NCI-H524 treated with DMSO at 0.1 percent for 48 hours (cell line): ENCODE data around the gene SPATA13.
"Not testable (repeated sequence)": the region's sequence is repeated elsewhere in the genome, so short reads cannot be mapped to it uniquely, and the experiment has no call there.

ENCODE experiments used
- DNase-seq: peaks from one replicate; lab custom pipeline; 2025; lab: John Stamatoyannopoulos, UW

SPATA13 gene

DNA sequence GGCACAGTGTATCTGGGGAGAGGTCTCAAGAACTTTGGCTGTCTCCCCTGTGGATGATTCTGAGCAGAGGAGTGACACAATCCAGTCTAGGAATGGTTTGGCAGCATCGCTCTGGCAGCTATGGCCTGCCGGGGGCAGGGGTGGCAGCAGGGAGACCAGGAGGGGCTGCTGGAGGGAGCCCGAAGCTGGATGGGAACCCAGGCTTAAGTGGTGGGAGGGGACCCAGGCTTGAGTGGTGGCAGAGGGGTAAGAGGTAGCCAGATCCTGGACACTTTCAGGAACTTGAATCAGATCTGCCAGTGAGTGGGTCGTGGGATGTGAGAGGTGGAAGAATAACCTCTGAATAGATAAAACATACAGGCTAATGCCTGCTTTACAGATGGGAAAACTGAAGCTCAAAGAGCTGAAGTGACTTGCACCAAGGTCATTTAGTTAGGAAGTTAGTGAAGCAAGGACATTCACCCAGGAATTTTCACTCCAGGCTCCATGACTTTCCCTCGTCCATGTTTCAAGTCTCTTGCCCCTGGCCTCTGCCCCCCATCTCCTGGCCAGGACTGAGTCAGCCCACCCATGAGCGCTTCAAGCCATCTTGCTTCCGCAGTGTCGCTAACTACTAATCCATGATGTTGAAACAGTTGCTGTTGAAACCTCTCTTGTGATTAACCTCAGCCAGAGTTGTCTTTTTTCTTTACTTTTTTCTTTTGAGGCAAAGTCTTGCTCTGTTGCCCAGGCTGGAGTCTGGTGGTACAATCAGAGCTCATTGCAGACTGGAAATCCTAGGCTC, 119.0 kb downstream of the SPATA13 start:
- no peak for DNase-seq

- no peak for DNase-seq
Observed at GRCh38 chr13:24280720-24281119, 120.2 kb downstream of the SPATA13 start.

- no peak for DNase-seq
Observed at GRCh38 chr13:24281188-24282008, 120.9 kb downstream of the SPATA13 start.

- DNase-seq, result no peak
Observed at GRCh38 chr13:24282256-24282655, 121.7 kb downstream of the SPATA13 start.

DNA sequence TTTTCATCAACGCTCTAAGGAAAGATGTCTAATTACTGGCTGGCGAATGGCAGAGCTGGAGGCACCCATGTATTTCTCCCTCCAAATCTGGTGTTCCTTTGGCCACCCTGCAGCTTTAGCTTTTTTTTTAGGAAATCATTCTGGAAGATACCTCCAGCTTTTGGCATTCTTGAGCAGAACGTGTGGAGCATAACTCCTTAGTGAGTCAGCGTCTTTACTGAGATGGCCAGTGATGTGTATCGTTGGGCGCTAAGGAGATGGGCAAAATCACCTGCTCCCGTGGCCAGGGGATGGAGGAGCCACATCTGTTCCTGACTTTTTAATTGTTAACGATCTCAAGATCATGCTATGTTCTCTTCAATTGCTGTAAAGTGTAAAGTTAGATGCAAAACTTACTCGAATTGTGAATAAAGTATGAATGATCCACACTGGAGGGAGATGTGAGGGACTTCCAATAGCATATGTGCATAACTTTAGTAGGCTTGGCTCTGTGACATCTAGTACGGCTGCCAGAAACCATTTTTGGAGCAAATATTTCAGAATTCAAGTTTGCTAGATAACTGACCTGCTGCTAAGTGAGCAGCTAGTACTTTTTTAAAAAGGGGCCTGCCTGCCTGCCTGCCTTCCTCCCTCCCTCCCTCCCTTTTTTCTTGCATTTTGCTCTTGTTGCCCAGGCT, 124.5 kb downstream of the SPATA13 start:
- DNase-seq, result no peak

DNA sequence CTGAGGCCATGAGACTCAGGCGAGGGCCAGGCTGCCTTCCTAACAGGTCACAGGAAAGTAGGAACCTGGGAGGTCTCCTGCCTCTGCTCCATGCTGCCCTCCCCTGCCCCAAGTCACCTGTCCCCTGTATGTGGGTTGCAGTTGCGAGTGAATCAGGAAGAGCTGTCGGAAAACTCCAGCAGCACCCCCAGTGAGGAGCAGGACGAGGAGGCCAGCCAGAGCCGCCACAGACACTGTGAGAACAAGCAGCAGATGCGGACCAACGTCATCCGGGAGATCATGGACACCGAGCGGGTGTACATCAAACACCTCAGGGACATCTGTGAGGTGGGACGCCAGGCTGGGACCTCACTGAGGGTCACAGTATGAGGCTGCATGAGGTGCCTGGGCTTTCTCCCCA, 126.1 kb downstream of the SPATA13 start:
- no peak for DNase-seq

- no peak for DNase-seq
Observed at GRCh38 chr13:24287748-24288287, 127.3 kb downstream of the SPATA13 start.

DNA sequence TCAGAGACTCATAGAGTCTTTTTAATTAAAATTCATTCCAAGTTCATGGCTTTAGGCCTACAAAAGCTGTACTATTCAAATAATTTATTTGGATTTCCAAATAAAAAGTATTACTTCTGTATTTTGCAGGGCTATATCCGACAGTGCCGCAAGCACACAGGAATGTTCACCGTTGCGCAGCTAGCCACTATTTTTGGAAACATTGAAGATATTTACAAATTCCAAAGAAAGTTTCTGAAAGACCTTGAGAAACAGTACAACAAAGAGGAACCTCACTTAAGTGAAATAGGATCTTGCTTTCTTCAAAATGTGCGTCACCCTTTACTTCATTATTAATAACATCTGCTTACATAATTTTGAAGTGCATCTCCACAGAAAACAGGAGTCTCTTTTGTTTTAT, 128.3 kb downstream of the SPATA13 start:
- no peak for DNase-seq

DNA sequence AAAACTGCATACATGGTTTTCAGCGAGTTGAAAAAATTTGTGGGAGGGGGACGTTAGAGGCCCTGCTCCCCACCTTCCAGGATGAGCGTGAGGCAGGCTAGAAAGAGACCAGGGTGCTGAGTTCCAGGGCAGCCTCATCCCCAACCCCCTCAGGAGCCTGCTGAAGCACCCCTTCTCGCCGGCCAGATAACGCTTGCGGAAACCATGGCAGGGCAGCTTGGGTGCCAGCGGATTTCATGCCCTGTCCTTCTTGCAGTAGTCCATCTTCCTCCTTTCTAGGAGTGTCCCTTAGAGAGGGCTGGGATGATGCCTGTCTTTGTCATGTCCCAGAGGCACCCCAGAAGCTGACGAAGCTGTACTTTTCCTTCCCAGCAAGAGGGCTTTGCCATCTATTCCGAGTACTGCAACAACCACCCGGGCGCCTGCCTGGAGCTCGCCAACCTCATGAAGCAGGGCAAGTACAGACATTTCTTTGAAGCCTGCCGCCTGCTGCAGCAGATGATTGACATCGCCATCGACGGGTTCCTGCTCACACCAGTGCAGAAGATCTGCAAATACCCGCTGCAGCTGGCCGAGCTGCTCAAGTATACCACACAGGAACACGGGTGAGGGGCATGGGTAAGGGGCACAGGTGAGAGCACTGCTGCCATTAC, 129.9 kb downstream of the SPATA13 start:
- DNase-seq, result no peak

DNA sequence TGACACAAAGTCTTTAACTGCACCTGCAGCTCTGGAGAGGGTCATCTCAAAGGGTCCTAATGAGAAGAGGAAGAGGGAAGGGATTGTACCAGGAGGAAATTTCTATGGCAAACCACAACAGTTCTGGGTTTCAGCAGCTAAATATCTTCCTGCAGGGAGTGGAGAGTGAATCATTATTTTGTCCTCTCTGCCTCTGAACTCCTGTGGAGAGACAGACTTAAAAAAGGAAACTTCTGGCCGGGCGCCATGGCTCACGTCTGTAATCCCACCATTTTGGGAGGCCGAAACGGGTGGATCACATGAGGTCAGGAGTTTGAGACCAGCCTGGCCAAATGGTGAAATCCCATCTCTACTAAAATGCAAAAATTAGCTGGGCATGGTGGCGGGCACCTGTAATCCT, 132.0 kb downstream of the SPATA13 start:
- no peak for DNase-seq

GRCh38 chr13:24293746-24294145, 133.2 kb downstream of the SPATA13 start:
- no peak for DNase-seq

GRCh38 chr13:24299488-24300114, 139.1 kb downstream of the SPATA13 start:
- DNase-seq, result no peak

GRCh38 chr13:24301434-24301833, 140.9 kb downstream of the SPATA13 start:
- no peak for DNase-seq

GRCh38 chr13:24301911-24302310, 141.4 kb downstream of the SPATA13 start:
- no peak for DNase-seq

GRCh38 chr13:24304620-24305019, 144.1 kb downstream of the SPATA13 start:
- DNase-seq, result no peak

DNA sequence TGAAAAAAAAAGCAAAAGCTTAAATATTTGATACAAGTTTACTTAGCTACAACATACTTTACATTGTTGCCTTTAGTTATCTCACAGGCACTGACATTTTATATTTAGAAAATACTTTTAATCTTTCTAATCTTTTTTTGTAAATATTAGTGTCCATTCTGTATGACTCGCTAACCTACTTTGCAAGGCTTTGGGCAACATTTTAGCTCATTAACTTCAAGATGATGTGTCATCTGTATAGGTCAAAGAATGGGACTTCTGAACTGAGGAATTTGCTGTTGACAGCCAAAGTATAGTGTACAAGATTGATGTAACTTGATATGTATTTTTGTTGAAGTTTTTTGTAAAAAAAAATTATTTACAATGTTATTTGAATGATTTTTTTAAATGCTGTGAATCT, 146.1 kb downstream of the SPATA13 start:
- DNase-seq, result no peak

GRCh38 chr13:24307211-24308067, 146.9 kb downstream of the SPATA13 start:
- DNase-seq, result no peak

- no peak for DNase-seq
Observed at GRCh38 chr13:24308068-24308445, 147.5 kb downstream of the SPATA13 start.

DNA sequence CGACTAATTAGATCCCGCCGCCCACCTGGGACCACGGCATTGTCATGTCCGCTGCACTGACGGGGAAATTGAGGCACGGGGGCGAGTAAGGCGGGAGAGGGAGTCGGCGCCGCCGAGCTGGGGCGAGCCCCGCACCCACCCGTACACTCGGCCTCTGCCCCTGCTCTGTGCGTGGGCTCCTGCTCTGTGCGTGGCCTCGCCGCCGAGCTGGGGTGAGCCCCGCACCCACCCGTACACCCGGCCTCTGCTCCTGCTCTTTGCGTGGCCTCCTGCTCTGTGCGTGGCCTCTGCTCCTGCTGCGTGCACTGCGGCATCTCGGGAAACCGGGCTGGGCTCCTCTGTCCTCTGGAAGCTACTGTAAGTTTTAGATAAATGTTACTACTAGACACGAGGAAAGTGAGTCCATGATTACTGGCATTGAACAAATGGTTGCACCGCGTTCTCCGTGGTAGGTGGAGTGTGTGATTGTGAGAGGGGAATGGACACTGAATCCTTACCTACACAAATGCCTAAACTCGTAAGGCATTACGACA, 148.0 kb downstream of the SPATA13 start:
- no peak for DNase-seq

DNA sequence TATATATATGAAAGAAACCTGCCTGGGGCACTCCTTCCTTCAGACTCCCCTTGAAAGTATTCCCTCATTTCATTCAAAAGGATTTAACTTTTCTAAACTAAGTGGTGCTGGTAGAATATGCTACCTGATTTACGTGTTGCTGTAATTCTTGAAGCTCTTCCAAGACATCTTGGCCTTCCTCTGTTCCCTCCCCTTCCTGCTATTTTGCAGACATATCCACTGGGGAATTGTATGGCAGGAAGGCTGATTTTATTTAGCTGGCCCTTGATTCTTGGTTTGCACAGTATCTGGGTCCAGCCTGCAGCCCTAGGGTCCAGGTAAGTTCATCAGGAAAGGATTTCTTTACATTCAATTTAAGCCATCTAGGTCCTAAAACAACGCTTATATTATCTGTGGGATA, 148.8 kb downstream of the SPATA13 start, which contains the start of gene C1QTNF9:
Gene C1QTNF9 (plus strand): TSS at position 281 of the 400 bp plus-strand sequence. CDS start 6,424 bp downstream, outside the sequence.
- DNase-seq, result not testable (repeated sequence)
